MV-4-11 (cell line): ENCODE results near the gene ICA1.
"Not testable (repeated sequence)": the region's sequence is repeated elsewhere in the genome, so short reads cannot be mapped to it uniquely, and the experiment has no call there.

Source experiments
- DNase-seq: peaks from one replicate; lab custom pipeline; 2025; lab: John Stamatoyannopoulos, UW

The ICA1 gene

GRCh38 chr7:8263048-8263447 is 1.1 kb upstream of the ICA1 start:
- DNase-seq, result no peak

- DNase-seq, result peak; percentile 32
Measured at GRCh38 chr7:8260871-8261694, 884 bp downstream of the ICA1 start.

GRCh38 chr7:8259586-8260222 is 2.3 kb downstream of the ICA1 start:
- no peak for DNase-seq

GRCh38 chr7:8258734-8259133 is 3.2 kb downstream of the ICA1 start:
- DNase-seq, result no peak

- no peak for DNase-seq
Measured at GRCh38 chr7:8258166-8258565, 3.8 kb downstream of the ICA1 start.

- no peak for DNase-seq
Measured at GRCh38 chr7:8255680-8256655, 6.0 kb downstream of the ICA1 start.

GRCh38 chr7:8254667-8255066 is 7.3 kb downstream of the ICA1 start:
- DNase-seq, result no peak

GRCh38 chr7:8254215-8254614 is 7.8 kb downstream of the ICA1 start:
- no peak for DNase-seq

GRCh38 chr7:8251195-8251594 is 10.8 kb downstream of the ICA1 start:
- DNase-seq, result no peak

- DNase-seq, result no peak
Measured at GRCh38 chr7:8250547-8250946, 11.4 kb downstream of the ICA1 start.

- DNase-seq, result peak; percentile 38
Measured at GRCh38 chr7:8249121-8249520, 12.8 kb downstream of the ICA1 start.

GRCh38 chr7:8246020-8246419 is 15.9 kb downstream of the ICA1 start:
- no peak for DNase-seq

GRCh38 chr7:8245032-8245431 is 16.9 kb downstream of the ICA1 start:
- not testable (repeated sequence) for DNase-seq

GRCh38 chr7:8243059-8243458 is 18.9 kb downstream of the ICA1 start:
- not testable (repeated sequence) for DNase-seq

GRCh38 chr7:8239702-8240362 is 22.1 kb downstream of the ICA1 start:
- DNase-seq, result not testable (repeated sequence)

GRCh38 chr7:8236780-8237407 is 25.1 kb downstream of the ICA1 start:
- no peak for DNase-seq

GRCh38 chr7:8232999-8233847 is 28.7 kb downstream of the ICA1 start:
- DNase-seq, result no peak

GRCh38 chr7:8229927-8230326 is 32.0 kb downstream of the ICA1 start:
- no peak for DNase-seq

- DNase-seq, result no peak
Measured at GRCh38 chr7:8228766-8229674, 32.9 kb downstream of the ICA1 start.
